T-cell (primary cell): ENCODE results near the gene RASGRP2. TPM values are rescaled to one million over a fixed set of nuclear protein-coding genes. Genes with fewer than 3 reads are reported as not detected.

ENCODE experiments used
- ATAC-seq, 4 experiments: fragments of 200-7000 bp in 3 of 4; fragments of 150-1000 bp in 1 of 4; cut with Tn5 transposase; replicated peaks in 1 of 4; 1 replicate in 3 of 4; 2 replicates in 1 of 4; pipeline ENCODE4 v1.10.0; 2021; ENCODE audit warnings: moderate library complexity in 3 of 4, mild to moderate bottlenecking in 2 of 4, moderate number of reproducible peaks in 1 of 4
- CTCF ChIA-PET, 2 donors: fragments of 300-600 bp; sonication (Branson Sonifier 250); formaldehyde crosslinking; loops; one replicate each; lab custom pipeline; 2022; ENCODE audit warnings: antibody characterized with exemption in 2 of 2; lab: Charles Lee
- POLR2A ChIA-PET, 2 donors: fragments of 300-600 bp; sonication (Branson Sonifier 250); formaldehyde crosslinking; loops; one replicate each; lab custom pipeline; 2022; ENCODE audit warnings: antibody characterized with exemption in 2 of 2; lab: Charles Lee
- DNase-seq, 35 experiments: peaks; one replicate each; pipeline versions ENCODE4 v3.0.0 to v3.0.0-alpha.2; 2013 to 2023
- H3K27ac ChIP-seq: one replicate; pipeline ENCODE4 v1.5.1; 2013; ENCODE audit warnings: low read length
- H3K27me3 ChIP-seq, 2 experiments: replicated peaks in 1 of 2; 1 replicate in 1 of 2; 2 replicates in 1 of 2; pipeline versions ENCODE4 v1.6.1 to v1.7.0; 2013; ENCODE audit warnings: low read length in 1 of 2, mixed read lengths in 1 of 2; ENCODE audit not compliant: control insufficient read depth in 2 of 2, insufficient read depth in 2 of 2; ENCODE audit errors: extremely low read depth in 1 of 2
- H3K36me3 ChIP-seq, 2 donors: 1 replicate in 1 of 2; 2 replicates in 1 of 2; pipeline versions ENCODE4 v1.6.1 to v1.7.0; 2013; ENCODE audit warnings: low read length in 1 of 2; ENCODE audit not compliant: control insufficient read depth in 2 of 2, insufficient read depth in 1 of 2; ENCODE audit errors: extremely low read depth in 1 of 2
- H3K4me1 ChIP-seq, 2 experiments: 1 replicate in 1 of 2; 2 replicates in 1 of 2; pipeline versions ENCODE4 v1.6.1 to v1.7.0; 2013; ENCODE audit warnings: low read length in 2 of 2, mixed read lengths in 1 of 2; ENCODE audit not compliant: insufficient read depth in 2 of 2, control insufficient read depth in 1 of 2; ENCODE audit errors: extremely low read depth in 1 of 2
- H3K4me3 ChIP-seq, 2 donors: 1 replicate in 1 of 2; 2 replicates in 1 of 2; pipeline versions ENCODE4 v1.5.1 to v1.7.0; 2013; ENCODE audit warnings: mild to moderate bottlenecking in 2 of 2, low read length in 1 of 2, moderate library complexity in 1 of 2; ENCODE audit not compliant: control insufficient read depth in 1 of 2; ENCODE audit errors: extremely low read depth in 1 of 2
- H3K9me3 ChIP-seq: 2 replicates; pipeline ENCODE4 v1.7.0; 2013
- H3K27ac Mint-ChIP-seq, 2 donors: one replicate each; pipeline ENCODE4 v1.8.0; 2020 to 2021; ENCODE audit warnings: mild to moderate bottlenecking in 2 of 2, mixed read lengths in 2 of 2
- H3K27me3 Mint-ChIP-seq, 2 donors: one replicate each; pipeline ENCODE4 v1.8.0; 2021 to 2022; ENCODE audit warnings: mixed read lengths in 2 of 2
- H3K36me3 Mint-ChIP-seq: one replicate; pipeline ENCODE4 v1.8.0; 2021; ENCODE audit warnings: mixed read lengths
- H3K4me1 Mint-ChIP-seq, 3 donors: one replicate each; pipeline ENCODE4 v1.8.0; 2020 to 2022; ENCODE audit warnings: mixed read lengths in 3 of 3, mild to moderate bottlenecking in 1 of 3
- H3K4me3 Mint-ChIP-seq, 3 donors: one replicate each; pipeline ENCODE4 v1.8.0; 2020 to 2022; ENCODE audit warnings: mild to moderate bottlenecking in 3 of 3, mixed read lengths in 3 of 3, moderate library complexity in 3 of 3
- H3K9me3 Mint-ChIP-seq, 3 donors: one replicate each; pipeline ENCODE4 v1.8.0; 2020 to 2022; ENCODE audit warnings: mixed read lengths in 3 of 3
- WGBS: methylation state at CpG from one replicate; pipeline ENCODE4 v1.1.5; 2013; ENCODE audit warnings: missing lambda C conversion rate; ENCODE audit not compliant: insufficient coverage; 5-methylcytosine and 5-hydroxymethylcytosine counted together
- total RNA-seq, 35 experiments: library from RNA in 6 of 35; stranded (reverse) in 6 of 35; fragments of 120-200 nt in 1 of 35; gene quantifications; one replicate each; pipeline versions ENCODE4 v1.2.1 to v1.2.4 and lab custom pipeline; 2013 to 2026

Gene RASGRP2
- total RNA-seq, 5 donors from 2014 or later (not counting 1 experiment from before 2014, with no cell fraction given): 574 to 767 (median 656) TPM

DNA sequence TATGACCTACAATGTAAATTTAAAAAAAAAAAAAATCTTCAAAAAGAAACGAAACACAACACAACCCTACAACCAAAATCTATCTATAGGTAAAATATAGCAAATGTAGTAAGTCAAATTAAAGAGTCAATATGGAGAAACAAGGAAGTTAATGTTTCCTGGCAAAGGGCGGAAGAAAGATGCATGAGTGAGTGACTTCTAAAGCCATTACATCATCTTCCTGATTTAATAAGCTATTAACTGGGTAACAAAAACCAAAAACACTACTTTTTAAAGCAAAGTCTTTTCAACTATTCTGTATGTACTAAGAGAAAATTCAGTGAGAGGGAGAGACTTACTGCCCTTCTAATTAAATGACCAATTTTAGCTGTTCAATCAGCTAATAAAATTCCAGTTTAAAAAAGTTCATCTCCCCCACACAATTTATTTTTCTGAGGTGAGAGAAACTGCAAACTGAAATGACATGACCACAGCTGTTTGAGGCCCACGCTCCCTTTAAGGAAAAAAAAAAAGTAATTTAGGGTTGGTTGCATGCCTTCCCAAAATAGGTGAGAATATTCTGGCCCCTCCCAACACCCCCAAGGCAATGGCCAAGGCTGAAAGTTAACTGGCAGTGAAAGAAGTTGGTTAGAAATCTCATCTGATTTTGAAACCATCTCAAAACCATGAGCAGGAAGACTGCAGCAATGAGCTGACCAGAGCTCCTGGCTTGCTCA is 28.5 kb upstream of the RASGRP2 start:
- H3K27ac Mint-ChIP-seq: peak overlapping the region; percentile 66 to 84
- H3K9me3 Mint-ChIP-seq: no peaks in the 10 kb centered on the region
- no CpG with 5 or more reads among the region's 3 CpGs for WGBS
- ATAC-seq: no peak
- Histone ChIP-seq H3K4me1 (peaks cover 63 to 80% of the 10 kb centered on the region in 2 experiments), H3K27me3 (no peaks in the 10 kb centered on the region), H3K36me3 (peaks cover 15 to 99% of the 10 kb centered on the region in 2 donors), H3K4me3 (no peak overlapping the region), H3K9me3 (no peaks in the 10 kb centered on the region), H3K27ac (peak overlapping the region; percentile 37)
- DNase-seq: no peak
- peak overlapping the region; percentile 39 to 93 (median 41) for H3K4me3 Mint-ChIP-seq
- ChIA-PET CTCF (interaction anchor here (0.7 to 2.3 kb wide), 6 partner anchors 9 to 1348 kb away, joined by 3 to 9 read pairs (median 4); partner anchors contain the start of gene RASGRP2 (in 1 of the 2)), POLR2A (interaction anchor here (0.7 to 2.2 kb wide), 5 partner anchors 9 to 339 kb away, joined by 3 to 15 read pairs (median 3); no protein-coding TSS in a partner anchor)
- no peaks in the 10 kb centered on the region for H3K27me3 Mint-ChIP-seq
- peaks cover 94 to 97% (median 97%) of the 10 kb centered on the region in 3 donors for H3K4me1 Mint-ChIP-seq
- peaks cover 95% of the 10 kb centered on the region for H3K36me3 Mint-ChIP-seq

DNA sequence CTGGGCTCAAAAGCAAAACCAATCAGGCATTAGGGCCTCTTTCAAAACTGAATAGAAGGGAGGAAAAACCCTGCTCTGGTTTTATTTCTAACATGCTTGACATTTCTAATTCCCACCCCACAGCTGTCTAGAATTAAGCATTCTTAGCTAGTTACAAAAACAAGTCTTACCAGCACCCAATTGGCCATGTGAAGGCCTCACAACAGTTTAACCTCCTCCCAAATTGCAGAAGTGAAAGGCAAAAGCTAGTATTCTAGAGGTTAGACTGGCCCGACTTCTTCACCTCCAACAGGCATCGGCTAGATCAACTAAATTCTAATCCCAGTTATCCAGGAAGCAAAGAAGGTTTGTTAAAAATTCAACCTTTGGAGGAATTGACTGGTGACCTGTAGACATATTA is 27.9 kb upstream of the RASGRP2 start:
- WGBS: no CpG with 5 or more reads among the region's 2 CpGs
- Mint-ChIP-seq H3K27me3 (no peaks in the 10 kb centered on the region), H3K4me3 (peak overlapping the region; percentile 39 to 93 (median 41)), H3K9me3 (no peaks in the 10 kb centered on the region), H3K4me1 (peaks cover 94 to 97% (median 97%) of the 10 kb centered on the region in 3 donors), H3K27ac (peak overlapping the region; percentile 66 to 84), H3K36me3 (peaks cover 89% of the 10 kb centered on the region)
- Histone ChIP-seq H3K27me3 (no peaks in the 10 kb centered on the region), H3K4me3 (no peak overlapping the region), H3K27ac (peak overlapping the region; percentile 37), H3K9me3 (no peaks in the 10 kb centered on the region), H3K36me3 (peaks cover 15 to 99% of the 10 kb centered on the region in 2 donors), H3K4me1 (peaks cover 65 to 80% of the 10 kb centered on the region in 2 experiments)
- CTCF ChIA-PET: interaction anchor here in 1 of 2 donors (0.7 to 2.3 kb wide), 4 partner anchors 8 to 1349 kb away, joined by 3 to 9 read pairs (median 4); no protein-coding TSS in a partner anchor
- POLR2A ChIA-PET: interaction anchor here (0.5 to 2.2 kb wide), 7 partner anchors 8 to 339 kb away, joined by 3 to 15 read pairs (median 3); no protein-coding TSS in a partner anchor
- ATAC-seq (no peak), DNase-seq (no peak)

DNA sequence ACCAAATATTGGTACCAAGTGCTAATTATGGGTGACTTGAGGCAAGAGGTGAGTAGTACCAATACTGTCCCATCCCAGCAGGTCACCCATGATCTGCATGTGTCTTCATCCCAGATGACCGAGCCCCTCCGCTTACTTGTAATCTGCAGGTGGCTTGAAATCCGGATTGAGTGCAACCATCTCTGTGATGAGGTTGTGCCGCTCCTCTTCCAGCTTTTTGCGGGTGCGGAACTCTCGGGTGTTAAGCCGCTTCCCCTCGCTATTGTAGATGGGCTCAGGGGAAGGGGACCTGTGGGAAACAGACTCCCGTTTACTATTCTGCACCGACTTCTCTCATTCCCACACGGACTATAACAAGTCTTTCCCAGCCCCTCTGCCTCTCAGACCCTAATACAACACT is 26.2 kb upstream of the RASGRP2 start:
- Mint-ChIP-seq H3K4me1 (peaks cover 90 to 93% (median 92%) of the 10 kb centered on the region in 3 donors), H3K9me3 (no peaks in the 10 kb centered on the region), H3K27ac (peak overlapping the region; percentile 56 to 73), H3K4me3 (no peak overlapping the region), H3K36me3 (peaks cover 82% of the 10 kb centered on the region), H3K27me3 (no peaks in the 10 kb centered on the region)
- no peak for ATAC-seq
- Histone ChIP-seq H3K27me3 (no peaks in the 10 kb centered on the region), H3K36me3 (peaks cover 10 to 98% of the 10 kb centered on the region in 2 donors), H3K27ac (peak overlapping the region; percentile 17), H3K4me1 (peaks cover 55 to 84% of the 10 kb centered on the region in 2 experiments), H3K4me3 (no peak overlapping the region), H3K9me3 (no peaks in the 10 kb centered on the region)
- ChIA-PET CTCF (interaction anchor here in 1 of 2 donors (1.0 kb wide), 1 partner anchor 26 kb away, joined by 4 read pairs; the partner anchor contains the start of gene RASGRP2), POLR2A (no interaction called here)
- 100% methylated on average over 5 of the region's 12 CpGs for WGBS
- DNase-seq: no peak

DNA sequence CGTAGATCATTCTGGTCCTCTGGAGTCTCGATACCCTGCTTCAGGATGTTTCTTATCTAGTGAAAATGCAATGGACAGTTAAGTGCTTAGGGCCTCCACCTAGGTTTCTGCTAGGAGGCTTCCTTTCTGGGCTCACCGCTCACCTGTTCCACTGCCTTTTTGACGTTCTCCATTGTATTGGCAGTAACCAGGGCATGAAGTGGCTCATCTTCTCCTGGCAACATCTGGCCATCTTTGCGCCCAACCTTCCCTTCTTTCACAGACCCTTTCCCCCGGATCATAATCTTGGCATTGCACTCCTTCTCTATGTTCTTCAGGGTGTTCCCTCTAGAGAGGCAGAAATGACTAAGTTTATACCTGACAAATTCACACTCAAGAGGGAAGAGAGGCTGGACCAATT is 25.3 kb upstream of the RASGRP2 start:
- POLR2A ChIA-PET: interaction anchor here in 1 of 2 donors (1.0 kb wide), 1 partner anchor 10 kb away, joined by 3 read pairs; no protein-coding TSS in a partner anchor
- Histone ChIP-seq H3K36me3 (peaks cover 8 to 97% of the 10 kb centered on the region in 2 donors), H3K27me3 (no peaks in the 10 kb centered on the region), H3K4me3 (no peak overlapping the region), H3K4me1 (peaks cover 59 to 85% of the 10 kb centered on the region in 2 experiments), H3K27ac (peak overlapping the region; percentile 17), H3K9me3 (no peaks in the 10 kb centered on the region)
- H3K4me1 Mint-ChIP-seq: peaks cover 90 to 93% (median 92%) of the 10 kb centered on the region in 3 donors
- CTCF ChIA-PET: no interaction called here
- H3K27ac Mint-ChIP-seq: peak overlapping the region; percentile 93 to 94
- H3K4me3 Mint-ChIP-seq: peak overlapping the region in 2 of 3 donors; percentile 10 to 29
- 96% methylated on average over 4 of the region's 6 CpGs for WGBS
- no peaks in the 10 kb centered on the region for H3K27me3 Mint-ChIP-seq
- DNase-seq (no peak), ATAC-seq (no peak)
- no peaks in the 10 kb centered on the region for H3K9me3 Mint-ChIP-seq
- peaks cover 84% of the 10 kb centered on the region for H3K36me3 Mint-ChIP-seq

DNA sequence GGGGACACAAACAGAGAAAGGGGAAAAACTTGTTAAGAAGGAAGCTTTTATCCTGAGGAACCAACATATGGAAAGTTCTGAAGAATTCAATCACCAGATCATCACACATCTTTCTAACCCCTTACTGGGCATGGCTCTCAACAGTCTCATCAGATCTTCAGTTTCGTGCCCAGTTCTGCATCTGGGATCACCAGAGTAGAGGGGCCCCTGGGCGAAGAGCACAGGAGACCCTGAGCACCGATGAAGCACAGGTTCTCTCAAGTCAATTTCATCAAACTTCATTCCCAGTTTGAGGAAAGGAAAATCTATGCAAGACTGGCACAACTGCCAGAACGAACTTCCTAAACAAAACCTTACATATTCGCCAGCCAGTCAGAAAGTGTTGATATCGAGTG is 24.4 kb upstream of the RASGRP2 start:
- ChIA-PET CTCF (interaction anchor here in 1 of 2 donors (1.3 kb wide), 1 partner anchor 10 kb away, joined by 4 read pairs; the partner anchor contains the start of gene SF1), POLR2A (interaction anchor here (0.6 to 0.9 kb wide), 5 partner anchors 8 to 1851 kb away, joined by 3 to 6 read pairs (median 3); partner anchors contain the start of gene SF1 (in 1 of the 2))
- Histone ChIP-seq H3K4me1 (peaks cover 57 to 87% of the 10 kb centered on the region in 2 experiments), H3K36me3 (peaks cover 8 to 87% of the 10 kb centered on the region in 2 donors), H3K27ac (peak overlapping the region; percentile 60), H3K4me3 (no peak overlapping the region), H3K9me3 (no peaks in the 10 kb centered on the region), H3K27me3 (no peaks in the 10 kb centered on the region)
- DNase-seq (no peak), ATAC-seq (no peak)
- Mint-ChIP-seq H3K36me3 (peaks cover 81% of the 10 kb centered on the region), H3K27ac (peak overlapping the region; percentile 93 to 94), H3K9me3 (no peaks in the 10 kb centered on the region), H3K4me1 (peaks cover 90 to 95% (median 93%) of the 10 kb centered on the region in 3 donors), H3K27me3 (no peaks in the 10 kb centered on the region), H3K4me3 (peak overlapping the region in 1 of 3 donors; percentile 86)
- WGBS: 80% methylated on average over 2 of the region's 6 CpGs
